Eye (tissue), 1 donor: ENCODE results near the gene PIGZ.

Experiments used
- DNase-seq: peaks from one replicate; pipeline ENCODE4 v3.0.0-alpha.2; 2015

The PIGZ gene

DNA sequence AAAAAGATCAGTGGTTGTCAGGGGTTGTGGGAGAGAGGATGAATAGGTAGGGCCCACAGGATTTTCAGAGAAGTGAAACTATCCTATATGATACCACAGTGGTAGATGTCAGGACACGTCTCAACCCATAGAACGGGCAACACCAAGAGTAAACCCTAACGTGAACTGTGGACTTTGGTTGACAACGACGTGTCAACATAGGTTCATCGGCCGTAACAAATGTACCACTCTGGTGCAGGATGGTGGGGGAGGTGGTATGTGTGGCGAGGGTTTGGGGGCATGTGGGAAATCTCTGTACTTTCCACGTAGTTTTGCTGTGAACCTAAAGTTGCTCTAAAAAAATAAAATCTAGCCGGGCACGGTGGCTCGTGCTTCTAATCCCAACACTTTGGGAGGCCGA lies 13.0 kb upstream of the PIGZ start:
- no peak for DNase-seq

DNA sequence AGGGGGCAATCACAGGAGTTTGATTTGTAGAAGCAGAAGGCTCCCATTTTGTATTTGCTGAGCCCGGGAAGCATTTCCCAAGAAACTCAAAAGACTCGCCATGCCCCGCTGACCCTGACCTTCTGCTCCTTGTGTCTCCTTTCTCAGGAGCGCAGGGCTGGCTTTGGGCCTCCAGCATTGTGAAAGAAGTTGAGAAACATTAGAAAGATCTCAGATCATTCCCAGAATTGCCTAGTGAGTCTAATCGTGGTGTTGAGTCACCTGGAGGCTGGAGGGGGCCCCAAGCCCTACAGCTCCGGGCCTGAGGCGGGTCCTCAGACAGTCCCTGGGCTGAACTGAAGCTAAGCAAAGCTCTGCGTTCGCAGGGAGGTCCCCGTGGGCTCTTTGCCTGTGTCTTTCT lies 10.9 kb upstream of the PIGZ start:
- DNase-seq: no peak

DNA sequence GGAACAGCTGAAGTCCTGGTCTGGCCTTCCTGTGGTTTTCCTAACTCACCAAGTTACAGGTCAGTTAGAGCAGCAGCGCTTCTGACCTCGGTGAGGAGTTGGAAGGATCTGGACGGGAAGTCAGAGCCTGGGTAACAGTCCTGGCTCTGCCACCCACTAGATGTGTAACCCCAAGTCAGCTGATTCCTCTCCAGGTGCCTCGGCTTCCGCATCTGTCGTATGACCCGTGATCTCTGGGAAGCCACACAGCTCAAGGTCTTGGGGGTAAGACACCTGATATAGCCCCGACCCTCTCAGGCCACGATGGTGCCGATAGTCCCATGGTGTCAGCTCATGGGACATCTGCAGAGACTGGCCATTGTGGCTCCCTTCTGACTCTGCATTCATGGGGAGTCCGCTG lies 8.3 kb upstream of the PIGZ start:
- no peak for DNase-seq

DNA sequence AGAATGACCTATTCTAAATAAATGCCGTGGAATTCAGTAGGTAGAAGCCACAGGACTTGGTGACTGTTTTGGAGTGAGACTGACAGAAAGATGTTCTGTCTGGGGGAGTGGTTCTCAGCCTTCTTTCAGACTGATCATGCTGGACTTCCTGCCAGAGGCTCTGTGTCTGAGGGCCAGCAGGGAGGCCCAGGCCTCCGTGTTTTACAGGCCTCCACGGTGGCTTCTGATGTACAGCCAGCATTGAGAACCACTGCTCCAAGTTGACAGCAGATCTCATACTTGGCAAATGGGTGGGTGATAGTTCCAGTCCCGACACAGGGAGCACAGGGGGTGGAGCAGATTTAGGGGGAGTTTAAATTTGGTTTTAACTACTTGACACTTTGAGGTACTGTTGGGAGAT lies 6.7 kb upstream of the PIGZ start:
- no peak for DNase-seq

DNA sequence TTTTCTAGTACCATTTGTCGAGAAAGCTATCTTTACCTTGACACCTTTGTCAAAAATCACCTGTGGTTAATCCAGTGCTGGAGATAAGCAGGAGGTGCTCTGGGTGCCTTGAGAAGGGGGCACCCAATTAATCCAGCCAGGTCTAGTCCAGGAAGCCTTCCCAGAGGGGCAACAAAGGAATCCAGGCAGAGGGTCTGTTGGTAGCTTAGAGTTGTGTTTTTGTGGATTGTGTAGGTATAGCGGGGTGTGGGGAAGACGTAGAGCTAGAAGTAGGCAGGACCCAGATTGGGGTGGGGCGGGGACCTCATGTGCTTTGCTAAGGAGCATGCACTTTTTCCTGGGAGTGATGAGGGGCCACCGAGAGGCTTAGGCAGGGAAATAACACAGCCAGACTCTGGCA lies 6.0 kb upstream of the PIGZ start:
- no peak for DNase-seq

DNA sequence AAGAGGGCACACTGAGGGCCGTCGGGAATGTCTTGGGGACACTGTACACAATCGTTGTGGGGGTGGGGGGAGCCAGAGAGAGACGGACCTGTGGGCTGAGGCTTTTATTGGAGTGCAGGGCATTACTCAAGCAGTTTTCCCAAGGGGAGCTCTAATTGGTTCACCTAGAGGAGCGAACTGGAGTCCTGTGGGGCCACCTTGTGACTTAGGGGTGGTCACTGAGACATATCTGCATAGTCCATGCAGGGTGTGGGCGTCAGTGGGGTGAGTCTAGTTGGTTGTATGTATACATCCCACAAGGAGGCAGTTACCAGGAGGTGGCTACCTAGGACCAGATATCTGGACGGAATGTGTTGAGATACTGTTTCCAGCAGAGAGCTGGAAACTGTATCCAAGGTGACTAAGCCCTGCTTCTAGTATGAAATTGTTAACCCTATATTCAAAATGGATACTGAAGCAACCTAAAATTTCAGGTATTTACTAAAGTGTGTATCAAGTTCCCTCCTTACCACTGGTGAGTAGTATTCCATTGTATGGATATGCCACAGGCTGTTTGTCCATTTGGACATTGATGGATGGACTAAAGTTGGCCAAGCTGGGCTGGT lies 2.6 kb upstream of the PIGZ start:
- DNase-seq: no peak

DNA sequence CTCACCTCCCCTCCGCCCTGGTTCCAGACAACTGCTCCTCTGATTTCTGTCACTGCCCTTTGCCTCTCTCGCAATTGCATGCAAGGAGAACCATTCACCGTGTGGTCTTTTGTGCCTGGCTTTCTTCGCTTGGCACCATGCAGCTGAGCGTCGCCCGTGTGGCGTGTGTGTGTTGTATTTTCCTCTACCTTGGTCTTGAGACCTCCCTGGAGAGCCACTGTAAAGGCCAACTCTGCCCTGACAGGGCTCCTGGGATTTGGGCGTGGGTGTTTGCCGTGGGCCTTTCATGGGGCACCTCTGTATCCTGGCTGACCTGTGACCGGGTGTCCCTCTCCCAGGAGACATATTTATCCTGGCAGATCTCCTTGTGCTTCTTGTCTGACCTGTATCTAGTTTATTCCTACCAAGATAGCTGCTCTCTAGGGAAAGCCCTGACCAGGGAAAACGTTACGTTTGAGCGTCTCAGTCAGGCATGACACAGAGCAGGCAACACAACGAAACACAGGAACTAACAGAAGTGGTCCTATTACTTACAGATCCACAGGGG lies 2.0 kb upstream of the PIGZ start:
- DNase-seq: no peak

DNA sequence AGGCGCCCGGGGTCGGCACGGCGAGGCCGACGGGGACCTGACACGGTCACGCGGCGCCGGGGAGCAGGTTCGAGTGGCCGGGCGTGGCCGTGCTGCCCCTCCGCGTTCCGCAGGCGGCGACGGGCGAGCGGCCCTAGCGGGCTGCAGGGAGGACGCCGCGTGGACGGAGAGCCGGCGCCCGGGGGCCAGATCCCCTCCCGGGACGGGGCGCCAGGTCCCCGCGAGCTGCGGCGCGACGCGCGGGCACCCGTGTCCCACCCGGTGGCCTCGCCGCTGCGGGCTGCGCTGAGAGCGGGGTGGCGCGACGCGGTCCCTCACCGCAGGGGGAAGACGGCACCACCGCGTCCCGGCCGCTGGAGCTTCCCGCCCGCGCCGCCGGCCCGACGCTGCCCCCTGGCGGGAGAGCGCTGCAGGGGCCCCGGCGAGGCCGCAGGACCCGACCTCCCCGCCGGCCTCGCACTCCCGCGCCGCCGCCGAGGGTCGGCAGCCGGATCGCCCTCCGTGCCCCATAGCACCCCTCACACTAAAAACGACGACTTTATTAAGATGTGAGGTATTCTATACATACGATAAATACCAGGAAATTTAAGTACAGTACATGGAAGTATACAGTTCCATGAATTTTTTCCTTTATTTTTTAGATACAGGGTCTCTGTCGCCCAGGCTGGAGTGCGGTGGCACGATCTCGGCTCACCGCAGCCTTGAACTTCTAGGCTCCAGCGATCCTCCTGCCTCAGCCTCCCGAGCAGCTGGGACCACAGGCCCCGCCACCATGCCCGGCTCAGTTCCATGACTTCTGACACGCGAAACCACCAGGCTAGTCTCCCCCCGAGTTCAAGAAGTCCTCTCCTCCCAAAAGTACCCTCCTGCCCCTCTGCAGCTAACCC lies 1.3 kb upstream of the PIGZ start:
- DNase-seq: peak; percentile 82

DNA sequence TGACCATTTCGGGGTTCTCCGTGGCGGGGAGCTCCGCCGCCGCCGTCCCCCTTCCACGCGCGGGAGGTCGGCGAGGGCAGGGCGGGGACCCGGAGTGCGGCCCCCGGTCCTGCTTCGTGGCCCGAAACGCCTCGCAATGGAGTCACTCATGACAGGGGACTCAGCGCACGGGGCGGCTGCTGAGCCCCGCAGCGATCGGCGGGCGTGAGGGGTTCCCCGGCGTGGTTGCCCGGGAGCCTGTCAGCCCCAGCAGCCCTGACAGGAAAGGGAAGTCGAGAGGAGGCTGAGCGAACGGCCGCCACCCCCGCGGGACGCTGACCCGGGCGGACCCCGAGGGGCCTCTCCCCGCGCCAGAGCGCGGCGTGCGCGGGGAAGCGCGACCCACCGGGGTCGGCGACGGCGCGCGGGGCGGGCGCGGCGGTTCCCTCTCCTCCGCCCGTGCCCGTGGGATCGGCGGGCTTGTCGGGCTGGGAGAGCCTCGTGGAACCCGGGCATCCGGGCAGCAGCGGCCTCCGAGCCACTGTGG lies 564 bp upstream of the PIGZ start:
- DNase-seq: peak; percentile 65

DNA sequence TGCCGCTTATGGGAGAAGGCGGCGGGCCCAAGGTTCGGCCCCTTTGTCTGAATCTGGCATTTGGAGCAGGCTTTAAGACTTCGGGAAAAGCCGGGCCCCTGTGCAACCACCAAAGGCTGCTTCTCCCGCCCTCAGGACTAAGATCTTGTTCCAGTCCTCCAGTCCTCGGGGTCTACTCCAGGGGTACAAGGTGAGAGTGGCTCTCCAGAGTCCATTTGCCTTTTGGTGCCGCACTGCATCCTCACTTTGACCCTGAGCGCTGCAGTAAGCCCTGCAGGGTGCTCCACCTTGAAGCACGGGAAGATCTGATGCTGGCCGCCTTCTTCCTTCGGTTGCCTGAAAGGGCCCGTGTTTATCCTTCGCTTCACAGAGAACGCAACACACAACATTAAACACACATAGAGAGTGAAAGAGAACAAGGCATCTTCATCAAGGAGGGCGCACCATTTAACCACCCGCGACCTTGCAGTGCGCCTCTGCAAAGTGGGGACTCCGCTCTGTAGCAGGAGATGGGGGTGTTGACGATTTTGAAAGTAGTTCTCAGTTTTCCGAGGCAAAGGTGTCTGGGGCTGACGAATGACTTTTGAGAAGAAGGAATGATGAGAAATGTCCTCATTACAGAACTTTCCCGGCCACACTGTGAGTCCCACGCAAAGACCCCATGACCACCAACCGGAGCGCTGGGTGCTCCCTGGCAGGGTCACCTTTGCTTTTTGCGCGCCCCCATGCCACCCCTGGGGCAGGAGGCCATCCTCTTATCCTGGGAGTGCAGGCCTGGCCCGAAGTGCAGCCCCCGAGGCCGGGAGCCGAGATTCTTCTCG lies 1.0 kb downstream of the PIGZ start:
- DNase-seq: peak; percentile 21

DNA sequence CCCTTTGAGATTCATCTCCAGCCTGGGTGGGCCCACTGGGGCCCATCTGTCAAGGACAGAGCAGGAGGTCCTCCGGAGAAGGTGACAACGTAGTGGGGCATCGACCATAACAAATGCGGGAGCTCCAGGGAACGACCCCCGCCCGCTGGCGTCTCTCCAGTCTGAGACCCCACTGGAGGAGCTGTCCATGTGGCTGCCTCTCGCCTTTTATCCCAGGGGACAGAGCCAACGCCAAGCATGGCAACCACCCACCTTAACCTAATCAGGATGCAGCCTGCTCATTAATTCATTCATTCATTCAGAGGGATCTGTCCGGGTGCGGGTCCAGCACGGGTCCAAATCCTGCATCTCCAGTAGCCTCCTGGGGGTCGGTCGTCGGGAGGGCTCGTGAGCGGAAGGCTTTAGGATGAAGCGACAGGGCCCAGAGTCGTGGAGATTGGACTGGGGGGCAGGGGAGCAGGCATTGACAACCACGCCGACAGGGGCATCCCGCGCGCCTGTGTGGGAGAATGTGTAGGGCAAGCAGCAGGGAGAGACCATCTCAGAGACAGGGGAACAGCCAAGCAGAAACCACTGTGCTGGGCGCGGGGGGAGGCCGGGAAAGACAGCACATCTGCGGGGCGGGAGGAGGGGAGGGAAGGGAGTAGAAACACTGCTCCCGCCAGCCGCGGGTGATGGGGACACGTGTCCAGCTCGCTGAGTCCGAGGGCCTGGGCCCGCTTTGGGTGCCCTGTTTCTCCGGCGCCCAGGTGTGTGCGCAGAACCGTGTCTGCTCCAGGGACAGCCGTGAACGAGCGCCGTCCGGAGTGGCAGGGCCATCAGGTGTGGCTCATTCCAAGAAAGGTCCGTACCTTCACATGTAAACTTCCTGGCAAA lies 1.9 kb downstream of the PIGZ start:
- peak; percentile 80 for DNase-seq

DNA sequence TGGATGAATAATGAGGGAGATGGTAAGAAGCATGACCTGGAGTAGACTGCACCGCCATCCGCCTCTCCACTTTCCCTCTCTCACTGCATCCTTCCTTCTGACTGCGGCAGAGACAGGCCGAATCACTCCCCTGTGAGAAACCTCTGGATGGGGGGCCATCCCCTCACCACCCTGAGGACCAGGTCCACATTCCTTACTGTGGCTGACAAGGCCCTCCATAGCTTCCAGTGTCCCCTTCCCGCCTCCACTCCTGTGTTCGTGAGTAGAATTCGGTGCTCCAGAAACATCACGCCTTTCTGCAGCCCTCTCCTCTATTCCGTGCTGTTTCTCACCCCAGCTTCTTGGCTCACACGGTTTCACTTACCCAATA lies 2.8 kb downstream of the PIGZ start:
- no peak for DNase-seq

DNA sequence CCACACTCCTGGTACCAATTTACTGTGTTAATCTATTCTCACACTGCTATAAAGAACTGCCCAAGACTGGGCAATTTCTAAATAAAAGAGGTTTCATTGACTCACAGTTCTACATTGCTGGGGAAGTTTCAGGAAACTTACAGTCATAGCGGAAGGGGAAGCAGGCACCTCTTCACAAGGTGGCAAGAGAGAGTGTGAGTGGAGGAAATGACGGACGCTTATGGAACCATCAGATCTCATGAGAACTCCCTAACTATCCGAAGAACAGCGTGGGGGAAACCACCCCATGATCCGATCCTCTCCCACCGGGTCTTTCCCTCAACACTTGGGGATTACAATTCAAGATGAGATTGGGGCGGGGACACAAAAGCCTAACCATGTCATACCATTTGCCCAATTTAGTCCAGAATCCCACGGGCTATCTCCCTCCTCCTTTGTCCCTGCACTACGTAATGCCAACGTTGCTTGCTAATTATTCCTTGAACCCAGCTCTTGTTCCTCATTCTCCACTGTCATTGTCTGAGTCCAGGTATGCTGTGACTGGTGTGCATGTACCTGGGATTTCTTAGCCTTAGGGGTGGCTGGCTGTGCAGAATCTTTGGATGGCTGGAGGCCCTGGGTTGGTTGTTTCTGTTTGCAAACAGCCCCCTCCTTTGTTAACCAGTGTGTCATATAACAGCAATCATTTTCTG lies 3.4 kb downstream of the PIGZ start:
- no peak for DNase-seq

DNA sequence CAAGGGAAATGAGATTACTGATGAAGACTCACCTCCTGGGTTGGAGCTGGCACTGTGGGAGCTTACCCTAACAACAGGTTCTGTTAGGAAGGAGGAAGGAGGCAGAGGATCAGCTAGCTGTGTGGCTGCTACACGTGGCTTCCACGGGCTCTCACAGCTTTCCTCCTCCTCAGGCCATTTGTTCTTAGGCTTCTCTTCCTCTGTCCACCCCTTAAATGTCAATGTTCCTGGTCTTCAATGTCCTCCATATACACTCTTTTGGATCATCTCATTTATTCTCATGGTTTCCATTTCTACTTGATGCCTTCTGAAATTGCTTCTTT lies 5.0 kb downstream of the PIGZ start:
- no peak for DNase-seq

DNA sequence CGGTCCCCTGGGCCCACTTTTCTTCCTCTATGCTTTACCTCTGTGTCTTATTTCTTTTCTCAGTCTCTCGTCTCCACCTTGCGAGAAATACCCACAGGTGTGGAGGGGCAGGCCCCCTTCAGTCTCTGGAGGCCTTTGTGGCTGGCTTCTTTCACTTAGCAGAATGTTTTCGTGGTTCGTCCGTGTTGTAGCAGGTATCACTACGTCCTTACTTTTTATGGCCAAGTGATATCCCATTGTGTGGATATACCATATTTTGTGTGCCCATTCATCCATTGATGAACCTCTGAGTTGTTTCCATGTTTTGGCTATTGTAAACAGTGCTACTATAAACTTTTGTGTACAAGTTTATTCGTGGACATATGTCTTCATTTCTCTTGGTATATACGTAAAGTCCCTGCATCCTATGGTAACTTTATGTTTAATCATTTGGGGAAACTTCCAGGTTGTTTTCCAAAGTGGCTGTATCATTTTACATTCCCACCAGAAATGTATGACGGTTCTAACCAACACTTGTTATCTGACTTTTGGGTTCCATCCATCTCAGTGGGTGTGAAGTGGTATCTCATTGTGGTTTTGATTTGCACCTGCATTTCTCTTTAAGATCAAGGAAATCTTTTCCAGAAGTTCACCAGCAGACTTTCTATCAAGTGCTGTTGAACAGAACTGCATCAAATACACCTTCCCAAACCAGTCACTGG lies 5.6 kb downstream of the PIGZ start:
- DNase-seq: no peak

DNA sequence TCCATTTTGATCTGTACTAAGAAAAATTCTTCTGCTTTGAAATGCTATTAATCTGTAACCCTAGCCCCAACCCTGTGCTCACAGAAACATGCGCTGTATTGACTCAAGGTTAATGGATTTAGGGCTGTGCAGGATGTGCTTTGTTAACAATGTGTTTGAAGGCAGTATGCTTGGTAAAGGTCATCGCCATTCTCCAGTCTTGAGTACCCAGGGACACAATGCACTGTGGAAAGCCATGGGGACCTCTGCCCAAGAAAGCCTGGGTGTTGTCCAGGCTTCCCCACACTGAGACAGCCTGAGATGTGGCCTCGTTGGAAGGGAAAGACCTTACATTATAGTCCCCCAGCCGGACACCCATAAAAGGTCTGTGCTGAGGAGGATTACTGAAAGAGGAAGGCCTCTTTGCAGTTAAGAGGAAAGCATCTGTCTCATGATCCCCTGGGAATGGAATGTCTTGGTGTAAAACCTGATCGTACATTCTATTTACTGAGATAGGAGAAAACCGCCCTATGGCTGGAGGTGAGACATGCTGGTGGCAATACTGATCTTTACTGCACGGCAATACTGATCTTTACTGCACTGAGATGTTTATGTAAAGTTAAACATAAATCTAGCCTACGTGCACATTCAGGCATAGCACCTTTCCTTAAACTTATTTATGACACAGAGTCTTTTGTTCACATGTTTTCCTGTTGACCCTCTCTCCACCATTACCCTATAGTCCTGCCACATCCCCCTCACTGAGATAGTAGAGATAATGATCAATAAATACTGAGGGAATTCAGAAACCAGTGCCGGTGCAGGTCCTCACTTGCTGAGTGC lies 6.3 kb downstream of the PIGZ start:
- DNase-seq: no peak

DNA sequence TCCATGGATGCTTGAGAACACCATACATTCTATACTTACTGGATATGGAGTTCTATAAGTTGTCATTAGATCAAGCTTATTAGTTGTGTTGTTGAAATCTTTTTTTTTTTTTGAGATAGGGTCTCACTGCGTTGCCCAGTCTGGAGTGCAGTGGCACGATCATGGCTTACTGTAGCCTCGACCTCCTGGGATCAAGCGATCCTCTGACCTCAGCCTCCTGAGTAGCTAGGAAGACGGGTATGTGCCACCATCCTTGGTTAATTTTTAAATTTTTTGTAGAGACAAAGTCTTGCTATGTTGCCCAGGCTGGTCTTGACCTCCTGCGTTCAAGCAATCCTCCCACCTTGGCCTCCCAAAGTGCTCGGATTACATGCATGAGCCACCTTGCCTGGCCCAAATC lies 13.8 kb downstream of the PIGZ start:
- DNase-seq: no peak

DNA sequence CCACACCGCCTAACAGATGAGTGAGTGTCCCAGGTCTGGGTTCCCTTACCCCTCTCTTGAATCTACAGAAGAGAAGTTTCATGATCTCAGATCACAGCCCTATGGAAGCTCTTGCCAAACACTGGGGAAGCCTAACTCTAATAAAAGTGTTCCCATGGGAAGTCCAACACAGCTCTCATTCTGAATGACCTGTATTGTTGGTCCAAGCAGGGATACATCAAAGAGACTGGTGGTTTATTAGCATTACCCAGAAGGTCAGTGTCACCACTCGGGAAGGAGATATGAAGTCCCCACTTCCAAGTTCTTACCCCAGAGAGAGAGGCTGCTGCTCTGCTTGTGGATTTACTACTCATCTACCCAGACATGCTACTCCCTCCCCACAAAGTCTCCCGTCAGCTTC lies 17.3 kb downstream of the PIGZ start:
- no peak for DNase-seq

DNA sequence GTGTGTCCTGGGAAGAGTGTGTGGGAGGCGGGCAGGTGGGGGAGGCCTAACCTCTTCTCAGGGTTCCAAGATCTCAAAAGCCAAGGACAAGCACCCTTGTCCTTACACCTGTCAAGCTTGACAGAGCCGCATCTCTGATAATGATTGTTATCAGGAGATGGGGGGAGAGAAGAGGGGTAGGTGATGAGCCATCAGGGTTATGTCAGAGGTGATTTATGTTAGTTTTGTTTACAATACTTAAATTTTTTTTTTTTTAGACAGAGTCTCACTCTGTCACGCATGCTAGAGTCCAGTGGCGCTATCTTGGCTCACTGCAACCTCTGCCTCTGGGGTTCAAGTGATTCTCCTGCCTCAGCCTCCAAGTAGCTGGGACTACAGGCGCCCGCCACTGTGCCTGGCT lies 18.9 kb downstream of the PIGZ start:
- DNase-seq: no peak

DNA sequence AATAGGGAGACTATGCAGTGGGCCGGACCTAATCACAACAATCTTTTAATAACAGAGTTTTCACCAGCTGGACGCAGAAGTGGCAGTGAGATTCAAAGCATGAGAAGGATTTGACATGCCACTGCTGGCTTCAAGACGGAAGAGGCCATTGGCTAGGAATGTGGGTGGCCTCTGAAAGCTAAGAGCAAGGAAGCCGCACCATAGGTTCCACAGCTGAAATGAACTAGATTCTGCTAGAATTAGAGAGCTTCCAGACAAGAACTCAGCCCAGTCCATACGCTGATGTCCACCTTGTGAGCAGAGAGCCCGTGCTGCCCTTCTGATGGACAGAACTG lies 19.4 kb downstream of the PIGZ start:
- DNase-seq: no peak
